Measurements from ENCODE around the gene ZBTB44.
"Not testable (repeated sequence)": the region's sequence is repeated elsewhere in the genome, so short reads cannot be mapped to it uniquely, and the experiment has no call there.

Gene ZBTB44

GRCh38 chr11:130246270-130246669 is 68.4 kb downstream of the ZBTB44 start:
- DNase-seq, result no peak

DNA sequence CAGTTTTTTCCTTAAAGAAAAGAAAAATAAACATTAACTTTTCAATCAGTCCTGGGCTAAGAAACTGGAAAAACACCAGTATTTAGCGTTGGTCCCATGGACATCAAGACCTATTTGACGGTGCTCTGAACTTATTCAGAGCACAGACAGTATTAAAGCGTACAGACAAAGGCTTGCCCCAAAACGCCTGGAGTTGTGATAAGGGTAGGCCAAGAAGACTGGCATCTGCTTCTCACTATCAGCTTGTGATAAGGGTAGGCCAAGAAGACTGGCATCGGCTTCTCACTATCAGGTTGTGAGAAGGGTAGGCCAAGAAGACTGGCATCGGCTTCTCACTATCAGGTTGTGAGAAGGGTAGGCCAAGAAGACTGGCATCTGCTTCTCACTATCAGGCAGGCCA is 69.3 kb downstream of the ZBTB44 start:
- not testable (repeated sequence) for DNase-seq

- no peak for DNase-seq
These were observed 69.9 kb downstream of the ZBTB44 start for GRCh38 chr11:130244848-130245247.

GRCh38 chr11:130243816-130244215 is 70.9 kb downstream of the ZBTB44 start:
- DNase-seq, result peak in 1 of 2 donors; percentile 54

DNA sequence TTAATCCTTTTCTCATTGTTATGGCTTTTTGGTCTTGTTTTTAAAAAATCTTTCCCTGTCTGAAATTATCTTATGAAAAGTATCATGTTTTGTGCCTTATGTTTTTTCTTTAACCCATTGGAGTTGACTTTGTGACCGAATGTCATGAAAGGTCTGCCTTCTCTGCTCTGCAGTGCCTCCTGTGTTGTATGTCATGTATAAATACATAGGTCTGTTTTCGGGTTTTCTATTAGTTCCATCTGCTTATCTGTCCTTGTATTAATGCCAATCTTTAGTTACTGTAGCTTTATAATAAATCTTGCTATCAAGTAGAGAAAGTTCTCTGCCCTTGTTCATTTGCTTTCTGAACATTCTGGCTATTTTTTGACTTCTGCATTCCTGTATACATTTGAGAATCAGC is 73.0 kb downstream of the ZBTB44 start:
- DNase-seq, result no peak

DNA sequence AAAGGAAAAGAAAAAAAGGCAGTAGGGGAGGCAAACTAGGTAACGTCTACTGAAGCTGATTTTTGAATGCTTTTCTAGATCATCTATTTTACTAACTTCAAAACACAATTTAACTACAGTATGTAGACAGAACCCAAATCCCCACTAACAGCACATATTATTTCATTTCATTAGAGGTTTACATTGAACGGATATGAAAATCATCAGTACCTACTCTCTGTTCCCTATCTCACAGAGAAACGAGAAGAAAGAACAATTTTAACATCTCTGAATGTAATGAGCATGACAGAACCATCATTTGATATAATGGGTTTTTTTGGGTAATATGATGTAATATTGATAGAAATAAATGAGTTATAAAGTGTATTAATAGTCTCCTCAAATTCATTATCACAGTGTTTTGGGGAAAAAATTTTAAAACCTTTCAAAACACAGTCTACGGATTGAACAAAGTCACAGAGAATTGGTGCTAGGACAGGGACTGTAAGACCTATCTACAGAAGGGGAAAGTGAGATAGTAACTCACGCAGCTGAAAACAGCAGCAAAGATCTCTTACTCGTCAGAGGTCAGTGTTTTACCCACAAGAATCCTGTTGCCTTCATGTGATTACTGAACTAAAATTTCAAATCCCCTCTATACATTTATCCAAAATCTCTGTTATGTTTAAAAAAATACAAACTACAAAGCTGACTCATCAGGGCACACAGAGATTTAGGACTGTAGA is 77.3 kb downstream of the ZBTB44 start:
- DNase-seq, result no peak

GRCh38 chr11:130234315-130234714 is 80.4 kb downstream of the ZBTB44 start:
- DNase-seq, result no peak

DNA sequence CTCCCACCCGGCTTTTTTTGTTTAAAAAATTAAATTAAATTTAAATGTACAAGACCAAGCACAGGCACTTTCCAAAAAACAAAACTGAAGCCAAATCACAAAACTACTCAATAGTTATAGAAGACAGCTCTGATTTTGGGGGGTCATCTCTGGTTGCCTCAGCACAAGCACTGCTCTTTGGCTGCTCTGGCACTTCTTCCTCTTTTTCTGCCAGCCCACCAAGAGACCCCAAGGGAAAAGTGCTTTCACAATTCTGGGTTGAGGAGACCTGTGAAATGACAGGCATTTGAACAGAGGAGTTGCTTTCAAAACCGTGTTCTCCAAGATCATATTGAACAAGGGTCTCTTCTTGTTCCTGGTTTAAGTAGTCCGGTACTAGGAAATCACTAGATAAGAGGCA is 80.8 kb downstream of the ZBTB44 start:
- not testable (repeated sequence) for DNase-seq

DNA sequence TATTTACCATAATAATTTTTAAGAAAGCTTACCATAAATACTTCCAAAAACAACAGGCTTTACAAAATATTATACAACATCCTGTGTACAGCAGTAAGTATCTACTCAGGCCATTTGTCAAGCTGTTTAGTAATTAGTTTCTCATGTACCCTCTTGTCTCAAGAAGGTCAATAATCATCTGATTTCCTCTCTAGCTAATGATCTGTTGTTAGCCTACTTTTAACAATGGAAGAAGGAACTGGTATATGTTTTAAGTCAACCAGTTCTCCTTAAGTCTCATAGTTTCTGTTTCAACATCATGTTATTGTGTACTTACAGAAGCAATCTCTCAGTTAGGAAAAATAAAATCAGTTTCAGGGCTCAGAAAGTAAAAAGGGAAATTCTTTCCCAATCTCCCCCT is 81.2 kb downstream of the ZBTB44 start:
- DNase-seq, result not testable (repeated sequence)

DNA sequence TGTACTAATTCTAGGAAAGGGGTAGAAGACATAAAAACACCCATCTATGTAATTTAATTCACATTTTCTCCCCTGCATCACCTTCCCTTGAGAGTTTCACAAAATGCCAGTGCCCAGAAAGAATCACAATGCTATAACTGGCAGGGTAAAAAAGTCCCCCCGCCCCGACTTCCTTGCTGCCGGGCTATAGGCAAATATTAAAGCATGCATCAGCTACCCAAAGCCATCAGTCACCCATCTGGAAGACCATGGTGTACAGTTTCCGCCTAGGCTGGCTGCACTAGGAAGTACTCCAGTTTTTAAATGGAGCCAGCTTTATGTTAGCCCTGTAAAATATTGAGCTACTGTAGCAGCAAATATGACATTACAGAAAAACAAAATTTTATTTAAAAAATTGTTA is 87.3 kb downstream of the ZBTB44 start:
- DNase-seq, result no peak

DNA sequence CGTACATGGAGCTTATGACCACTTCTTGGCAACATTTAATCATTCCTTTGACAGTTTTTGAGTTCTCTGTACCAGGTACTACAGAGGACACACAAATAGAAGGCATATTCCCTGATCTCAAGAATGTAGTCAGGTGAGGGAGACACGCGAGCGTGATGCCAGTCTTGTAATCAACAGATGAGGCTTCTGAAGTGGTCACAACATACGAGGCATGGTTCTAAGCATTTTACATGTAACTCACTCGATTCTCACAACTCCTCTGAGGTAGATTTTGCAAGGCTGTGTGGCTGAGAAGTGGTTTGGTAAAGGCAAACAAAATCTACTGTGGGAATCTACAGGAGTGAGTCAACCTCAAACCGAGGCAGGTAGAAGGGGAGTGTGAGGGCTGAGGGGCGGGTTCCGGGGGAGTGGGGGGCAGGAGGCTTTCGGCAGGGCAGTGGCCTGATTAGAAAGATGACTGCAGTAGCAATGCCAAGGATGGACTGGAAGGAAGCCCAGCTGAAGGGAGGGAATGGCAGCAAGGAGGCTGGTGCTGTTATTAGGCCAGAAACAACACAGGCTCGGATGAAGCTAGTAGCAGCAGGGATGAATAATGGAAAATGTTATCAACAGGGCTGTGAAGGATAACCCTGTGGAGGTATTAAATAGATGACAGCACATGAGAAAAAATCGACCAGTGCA is 91.3 kb downstream of the ZBTB44 start:
- DNase-seq, result no peak

DNA sequence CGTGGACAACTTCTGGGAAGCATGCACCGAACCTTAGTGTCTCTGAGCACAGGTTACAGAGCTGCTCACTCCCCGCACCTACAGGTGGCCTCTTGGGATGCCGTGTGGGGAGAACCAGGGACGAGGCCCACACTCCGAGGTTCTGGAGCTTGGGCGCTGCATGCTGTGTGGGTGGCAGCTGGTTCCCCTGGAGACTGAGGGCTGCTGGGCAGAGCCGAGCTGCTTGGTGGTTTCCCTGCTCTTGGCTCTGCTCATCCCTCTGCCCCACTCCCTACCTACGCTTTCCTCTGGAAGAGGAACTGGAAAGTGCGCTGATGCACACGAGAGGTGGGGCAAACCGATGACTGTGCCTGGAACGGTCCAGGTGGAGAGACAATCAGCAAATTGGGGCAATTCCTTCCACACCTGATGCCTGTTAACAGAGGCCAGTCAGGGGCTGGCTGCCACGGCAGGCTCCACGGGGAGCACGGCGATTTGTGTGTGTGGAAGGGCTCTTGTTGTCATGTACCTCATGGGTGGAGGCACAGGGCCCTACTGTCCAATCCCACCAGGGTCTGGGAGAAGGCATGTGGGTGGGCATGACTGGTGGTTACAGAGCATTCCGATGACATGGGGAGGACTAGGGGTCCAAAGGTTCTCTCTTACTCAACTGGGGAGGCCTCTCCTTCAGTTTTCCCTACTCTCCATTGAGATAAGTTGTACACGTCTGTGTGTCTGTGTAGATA is 94.2 kb downstream of the ZBTB44 start:
- no peak for DNase-seq

- no peak for DNase-seq
These were observed 95.6 kb downstream of the ZBTB44 start for GRCh38 chr11:130219148-130219547.

- no peak for DNase-seq
These were observed 96.1 kb downstream of the ZBTB44 start for GRCh38 chr11:130218501-130219070.

DNA sequence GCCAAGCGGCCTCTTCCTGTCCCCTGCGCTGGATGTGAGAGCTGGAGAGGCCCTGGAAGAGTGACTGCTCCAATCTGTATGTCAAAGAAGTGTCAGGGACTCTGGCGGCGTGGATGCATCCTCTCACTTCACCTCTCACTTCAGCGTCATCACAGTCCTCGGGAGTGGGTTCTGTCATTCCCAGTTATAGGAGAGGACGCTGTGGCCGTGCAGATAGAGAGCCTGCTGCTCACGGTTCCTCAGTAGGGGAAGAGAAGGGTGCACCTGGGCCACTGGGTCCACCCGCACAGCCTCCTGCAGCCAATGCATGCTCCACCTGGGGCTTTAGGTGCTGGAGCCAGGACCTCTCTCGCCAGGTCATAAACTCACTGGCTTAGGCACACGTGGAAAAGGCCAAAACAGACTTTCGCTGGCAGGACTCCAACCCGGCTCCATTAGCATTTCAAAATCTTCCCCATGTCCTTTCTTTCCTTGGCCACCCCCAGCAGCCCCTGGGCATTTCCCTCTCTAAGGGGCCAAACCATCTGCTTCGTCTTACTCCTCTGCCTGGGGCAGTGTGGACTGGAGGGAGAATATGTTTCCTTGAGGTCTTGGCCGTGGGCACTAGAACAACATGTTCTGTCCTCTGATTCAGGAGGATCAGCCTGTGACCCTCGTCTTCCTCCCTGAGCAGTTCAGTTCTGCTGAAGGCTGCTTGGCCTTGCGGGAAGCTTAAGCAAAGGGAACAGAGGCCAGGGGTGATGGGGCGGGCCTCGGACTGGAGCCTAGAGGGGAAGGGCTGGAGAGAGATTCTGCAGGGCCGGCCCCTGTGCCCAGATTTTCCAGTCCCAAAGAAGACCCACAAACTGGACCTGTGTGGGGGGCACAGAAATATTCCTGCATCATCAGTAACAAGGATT is 97.3 kb downstream of the ZBTB44 start:
- no peak for DNase-seq

- no peak for DNase-seq
These were observed 98.1 kb downstream of the ZBTB44 start for GRCh38 chr11:130216591-130217132.

- no peak for DNase-seq
These were observed 98.5 kb downstream of the ZBTB44 start for GRCh38 chr11:130216221-130216550.

DNA sequence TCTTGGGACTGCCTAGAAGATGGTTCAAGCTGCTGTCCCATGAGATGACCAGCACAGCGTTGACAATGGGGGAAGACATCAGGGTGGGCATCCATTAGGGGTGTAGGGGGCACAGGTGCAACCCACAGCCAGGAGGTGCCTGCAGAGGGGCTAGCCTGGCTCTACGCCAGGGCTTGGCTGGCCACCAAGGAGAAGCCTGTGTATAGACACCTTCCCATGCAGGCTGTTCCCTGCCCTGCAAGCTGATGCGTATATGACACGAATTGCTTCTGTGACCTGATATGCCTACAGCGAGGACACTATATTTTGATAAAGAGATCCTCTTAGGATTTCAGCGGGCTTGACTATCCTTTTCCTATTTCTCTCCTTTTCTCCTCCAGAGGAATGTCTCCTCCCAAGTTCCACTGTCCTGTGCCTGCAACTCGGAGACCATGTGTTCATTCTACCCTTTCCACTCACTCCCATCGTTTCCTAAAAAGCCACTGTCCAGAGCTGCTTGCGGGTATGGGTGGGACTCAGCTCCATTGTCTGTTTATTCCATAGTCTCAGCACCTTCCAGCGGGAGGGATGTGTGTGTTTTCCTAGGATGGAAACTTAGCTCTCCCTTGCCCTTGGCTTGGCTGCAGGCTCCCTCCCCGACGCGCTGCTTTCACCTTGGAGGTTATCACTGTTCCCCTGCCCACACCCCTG is 99.0 kb downstream of the ZBTB44 start:
- no peak for DNase-seq

DNA sequence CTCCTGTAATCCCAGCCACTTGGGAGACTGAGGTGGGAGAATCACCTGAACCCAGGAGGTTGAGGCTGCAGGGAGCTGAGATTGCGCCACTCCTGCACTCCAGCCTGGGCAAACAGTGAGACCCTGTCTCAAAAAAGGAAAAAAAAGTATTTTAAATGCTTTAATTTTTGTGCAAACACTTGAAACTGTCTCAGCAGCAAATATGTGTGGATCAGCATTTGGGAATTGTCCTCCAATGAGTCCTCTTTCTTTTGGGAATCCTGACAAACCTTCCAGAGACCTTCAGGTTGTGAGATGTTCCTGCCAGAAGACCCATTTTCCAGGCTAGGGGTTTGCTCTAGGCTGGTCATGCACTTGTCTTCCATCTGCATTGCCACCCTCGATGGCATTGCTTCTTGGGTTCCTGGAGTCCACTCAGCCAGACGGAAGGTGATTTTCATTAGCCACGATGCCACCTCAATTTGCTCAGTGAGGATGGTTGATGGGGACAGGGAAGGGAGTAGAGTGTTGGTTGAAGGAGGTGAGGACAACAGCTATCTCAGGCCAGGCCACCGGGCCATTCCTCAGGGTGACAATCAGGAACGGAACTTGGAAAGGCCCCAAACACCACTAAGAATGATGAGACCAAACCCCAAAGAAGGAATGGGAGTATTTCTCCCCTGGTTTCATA is 99.7 kb downstream of the ZBTB44 start:
- no peak for DNase-seq

DNA sequence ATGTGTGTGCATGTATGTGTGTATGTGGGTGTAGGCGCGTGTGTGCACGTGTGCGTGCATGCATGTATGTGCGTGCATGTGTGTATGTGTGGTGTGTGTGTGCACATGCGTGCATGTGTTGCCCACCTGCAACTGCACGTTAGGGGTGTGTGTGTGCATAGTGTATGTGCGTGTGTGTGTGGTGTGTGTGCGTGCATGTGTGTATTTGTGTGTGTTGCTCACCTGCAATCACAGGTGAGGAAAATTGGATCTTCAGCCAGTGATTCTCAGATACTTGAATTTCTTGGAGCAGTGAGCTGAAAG is 100.8 kb downstream of the ZBTB44 start:
- DNase-seq, result no peak

All from CD4-positive, alpha-beta T cell treated with Interferon alpha-2 for 1 hour (primary cell).